GM12878 (cell line): ENCODE measurements around the gene RRP36. TPM values are rescaled to one million over a fixed set of nuclear protein-coding genes. Genes with fewer than 3 reads are reported as not detected.

Experiments
- ATAC-seq: fragments of 200-7000 bp; cut with Tn5 transposase; 3 replicates; pipeline ENCODE4 v1.9.1; 2020; ENCODE audit warnings: mild to moderate bottlenecking, moderate library complexity
- BruUV-seq: library from RNA; stranded (reverse); fragments of 400-500 nt; replicated peaks from 2 replicates; lab custom pipeline; 2021; lab: Mats Ljungman, UMichigan
- CTCF ChIA-PET: fragments of 300-600 bp; sonication (Branson Sonifier 250); formaldehyde crosslinking; extraction: SDS; loops from one replicate; lab custom pipeline; 2021; ENCODE audit warnings: inconsistent platforms; lab: Yijun Ruan, JAX
- POLR2A ChIA-PET: fragments of 350-600 bp; formaldehyde crosslinking; extraction: SDS; loops from one replicate; lab custom pipeline; 2021; ENCODE audit warnings: inconsistent platforms; lab: Charles Lee
- RAD21 ChIA-PET: fragments of 300-600 bp; sonication (Branson Sonifier 250); formaldehyde crosslinking; loops from one replicate; lab custom pipeline; 2023; ENCODE audit warnings: antibody characterized with exemption; ENCODE audit not compliant: unreplicated experiment; lab: Charles Lee
- SMC1A ChIA-PET: fragments of 300-600 bp; sonication (Branson Sonifier 250); formaldehyde crosslinking; loops from one replicate; lab custom pipeline; 2023; ENCODE audit not compliant: unreplicated experiment, uncharacterized antibody; lab: Charles Lee
- DNase-seq: peaks from one replicate; pipeline ENCODE4 v3.0.0-alpha.2; 2011; ENCODE audit warnings: low read depth, low spot score
- FAIRE-seq: peaks from 3 replicates; lab custom pipeline; 2011; peaks lifted over from hg19 to GRCh38; lab: Jason Lieb, UNC
- H2AFZ ChIP-seq: 2 replicates; pipeline ENCODE4 v1.6.0; 2011; ENCODE audit warnings: low read depth, low read length, control low read depth; ENCODE audit not compliant: control insufficient read depth
- H3K27ac ChIP-seq: 2 replicates; pipeline ENCODE4 v1.5.1; 2011; ENCODE audit warnings: control low read depth; ENCODE audit not compliant: control insufficient read depth, insufficient read depth
- H3K27me3 ChIP-seq, 2 experiments: replicated peaks in 1 of 2; 2 replicates each; pipeline versions ENCODE4 v1.6.0 to v1.6.1; 2011; ENCODE audit warnings: low read length in 1 of 2; ENCODE audit not compliant: control insufficient read depth in 2 of 2, insufficient read depth in 2 of 2
- H3K36me3 ChIP-seq, 2 experiments: 2 replicates each; pipeline ENCODE4 v1.5.1; 2011; ENCODE audit warnings: low read length in 1 of 2; ENCODE audit not compliant: control insufficient read depth in 2 of 2, insufficient read depth in 2 of 2
- H3K4me1 ChIP-seq: 2 replicates; pipeline ENCODE4 v1.6.1; 2011; ENCODE audit warnings: mild to moderate bottlenecking, low read length, moderate library complexity, mixed read lengths; ENCODE audit not compliant: control insufficient read depth, insufficient read depth
- H3K4me2 ChIP-seq: 2 replicates; pipeline ENCODE4 v1.6.0; 2011; ENCODE audit warnings: control low read depth; ENCODE audit not compliant: control insufficient read depth, insufficient read depth
- H3K4me3 ChIP-seq: fragments of 200-600 bp; sonication (generic); 2 replicates; pipeline ENCODE4 v1.5.1; 2016
- H3K79me2 ChIP-seq: 2 replicates; pipeline ENCODE4 v1.6.0; 2011; ENCODE audit warnings: low read length; ENCODE audit not compliant: control insufficient read depth, insufficient read depth
- H3K9ac ChIP-seq: 2 replicates; pipeline ENCODE4 v1.8.0; 2011; ENCODE audit warnings: low read length, control low read depth, mixed read lengths; ENCODE audit not compliant: control insufficient read depth, insufficient read depth
- H3K9me3 ChIP-seq: replicated peaks from 3 replicates; pipeline ENCODE4 v1.5.1; 2011; ENCODE audit warnings: mild to moderate bottlenecking, low read length; ENCODE audit not compliant: control insufficient read depth, insufficient read depth
- H4K20me1 ChIP-seq: 2 replicates; pipeline ENCODE4 v1.6.0; 2011; ENCODE audit not compliant: control insufficient read depth, insufficient read depth
- ASH2L ChIP-seq: fragments of 300-600, 200-600 bp; sonication (generic); IDR thresholded peaks from 2 replicates; pipeline ENCODE4 v1.6.1; 2017; ENCODE audit warnings: low read depth, mild to moderate bottlenecking, borderline replicate concordance
- ESRRA ChIP-seq: IDR thresholded peaks from 2 replicates; pipeline ENCODE4 v1.6.1; 2012; ENCODE audit warnings: mild to moderate bottlenecking, low read length, improper control_type of control experiment
- JUND ChIP-seq: IDR thresholded peaks from 2 replicates; pipeline ENCODE4 v1.6.1; 2012; ENCODE audit warnings: low read depth, mild to moderate bottlenecking, low read length, improper control_type of control experiment, moderate library complexity
- NBN ChIP-seq: fragments of 450-650 bp; IDR thresholded peaks from 2 replicates; pipeline ENCODE4 v1.6.1; 2016
- NRF1 ChIP-seq: conservative IDR thresholded peaks from 2 replicates; pipeline ENCODE4 v1.6.1; 2011; ENCODE audit warnings: mild to moderate bottlenecking, low read depth, low read length, improper control_type of control experiment
- POLR2AphosphoS2 ChIP-seq: IDR thresholded peaks from 2 replicates; pipeline ENCODE4 v1.6.1; 2011; ENCODE audit warnings: low read depth, mild to moderate bottlenecking, low read length, improper control_type of control experiment, moderate library complexity
- SMAD1 ChIP-seq: fragments of 450-650 bp; IDR thresholded peaks from 2 replicates; pipeline ENCODE4 v1.6.1; 2018; ENCODE audit warnings: mild to moderate bottlenecking, low read depth; ENCODE audit not compliant: partially characterized antibody
- SP1 ChIP-seq: IDR thresholded peaks from one replicate; pipeline ENCODE4 v1.6.1; 2011; ENCODE audit warnings: low read depth, low read length
- TBL1XR1 ChIP-seq: IDR thresholded peaks from 2 replicates; pipeline ENCODE4 v1.6.1; 2012; ENCODE audit warnings: low read depth, low read length, improper control_type of control experiment
- ZBTB11 ChIP-seq: fragments of 450-650 bp; formaldehyde crosslinking; IDR thresholded peaks from 2 replicates; pipeline ENCODE4 v1.5.0; 2022; ENCODE audit warnings: mild to moderate bottlenecking, missing genetic modification characterization
- ZNF687 ChIP-seq: fragments of 450-650 bp; IDR thresholded peaks from 2 replicates; pipeline ENCODE4 v1.6.1; 2017; ENCODE audit warnings: mild to moderate bottlenecking, moderate library complexity
- WGBS: methylation state at CpG from one replicate; pipeline ENCODE4 v1.1.6; 2016; ENCODE audit warnings: low lambda C conversion rate; ENCODE audit not compliant: insufficient replicate concordance, insufficient coverage; ENCODE audit errors: missing lambda C conversion rate; 5-methylcytosine and 5-hydroxymethylcytosine counted together
- in situ Hi-C: fragments of 300-500 bp; cut with MboI; formaldehyde crosslinking; loops from 9 replicates; pipeline ENCODE4 v1.14.3; 2018; ENCODE audit warnings: mixed read lengths
- intact Hi-C: fragments of 100-400 bp; cut with micrococcal nuclease; formaldehyde crosslinking; loops from one replicate; pipeline ENCODE4 v1.14.2; 2022; ENCODE audit not compliant: unreplicated experiment
- polyA plus RNA-seq, 11 experiments: library from polyadenylated mRNA; depleted of rRNA in 4 of 11; unstranded in 6 of 11; stranded (reverse) in 5 of 11; fragments of >200 nt; fragmentation: Nextera tagmentation in 4 of 11; fragmentation: Illumina TruSeq in 1 of 11; extraction: Ambion mirVana in 4 of 11; extraction: Trizol in 1 of 11; gene quantifications; 1 replicate in 1 of 11; 2 replicates in 10 of 11; pipeline versions ENCODE4 v1.2.1 to v1.2.3, GENCODE V29; 2011 to 2016; ENCODE audit warnings: inconsistent platforms in 2 of 11, missing spikeins in 2 of 11, low read depth in 1 of 11
- total RNA-seq, 4 experiments: library from RNA; depleted of rRNA in 3 of 4; stranded (reverse); fragments of >200 nt in 3 of 4; fragmentation: Illumina TruSeq in 1 of 4; extraction: Trizol in 1 of 4; gene quantifications; 2 replicates each; pipeline versions ENCODE4 v1.2.1 to v1.2.3, GENCODE V29; 2013 to 2021
- TF ChIP-seq, protein P1 (sequence below): fragments of 450-650 bp; IDR thresholded peaks from 2 replicates; pipeline ENCODE4 v1.6.1; 2017; ENCODE audit warnings: mild to moderate bottlenecking, low read depth, inconsistent platforms; ENCODE audit not compliant: poor library complexity, severe bottlenecking

Gene RRP36
- total and polyA plus RNA-seq, 10 of the 15 experiments (the other 5 are each of a cell fraction or from before 2014, with no cell fraction given) = 17.6 to 101 (median 69.7) TPM

GRCh38 chr6:42988486-42989020 is 32.9 kb upstream of the RRP36 start (continued):
- TF ChIP-seq ZNF687 (no peak), ESRRA (no peak), ASH2L (no peak), NBN (no peak)
- TF ChIP-seq, protein P1, sequence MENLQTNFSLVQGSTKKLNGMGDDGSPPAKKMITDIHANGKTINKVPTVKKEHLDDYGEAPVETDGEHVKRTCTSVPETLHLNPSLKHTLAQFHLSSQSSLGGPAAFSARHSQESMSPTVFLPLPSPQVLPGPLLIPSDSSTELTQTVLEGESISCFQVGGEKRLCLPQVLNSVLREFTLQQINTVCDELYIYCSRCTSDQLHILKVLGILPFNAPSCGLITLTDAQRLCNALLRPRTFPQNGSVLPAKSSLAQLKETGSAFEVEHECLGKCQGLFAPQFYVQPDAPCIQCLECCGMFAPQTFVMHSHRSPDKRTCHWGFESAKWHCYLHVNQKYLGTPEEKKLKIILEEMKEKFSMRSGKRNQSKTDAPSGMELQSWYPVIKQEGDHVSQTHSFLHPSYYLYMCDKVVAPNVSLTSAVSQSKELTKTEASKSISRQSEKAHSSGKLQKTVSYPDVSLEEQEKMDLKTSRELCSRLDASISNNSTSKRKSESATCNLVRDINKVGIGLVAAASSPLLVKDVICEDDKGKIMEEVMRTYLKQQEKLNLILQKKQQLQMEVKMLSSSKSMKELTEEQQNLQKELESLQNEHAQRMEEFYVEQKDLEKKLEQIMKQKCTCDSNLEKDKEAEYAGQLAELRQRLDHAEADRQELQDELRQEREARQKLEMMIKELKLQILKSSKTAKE = no peak
- TF ChIP-seq, all 136 proteins: peak for 0

GRCh38 chr6:42989923-42990322 is 31.5 kb upstream of the RRP36 start:
- H3K4me3 ChIP-seq = no peak overlapping the region
- no peak for FAIRE-seq
- no peak overlapping the region for H3K27ac ChIP-seq
- TF ChIP-seq POLR2AphosphoS2 (no peak), TBL1XR1 (no peak), JUND (no peak), ZBTB11 (CRISPR knock-in tag) (no peak), SMAD1 (no peak), NRF1 (no peak), SP1 (no peak)
- no peaks in the 10 kb centered on the region for H3K27me3 ChIP-seq
- ChIA-PET SMC1A (interaction anchor here (0.5 to 1.7 kb wide), 2 partner anchors 13 to 81 kb away, joined by 3 to 4 read pairs; no protein-coding TSS in a partner anchor), RAD21 (interaction anchor here (1.5 kb wide), 1 partner anchor 9 kb away, joined by 3 read pairs; no protein-coding TSS in a partner anchor), CTCF (no interaction called here), POLR2A (interaction anchor here (0.7 kb wide), 2 partner anchors 52 to 132 kb away, joined by 5 to 6 read pairs; no protein-coding TSS in a partner anchor)
- no peak for DNase-seq
- H4K20me1 ChIP-seq = no peaks in the 10 kb centered on the region
- H3K9ac ChIP-seq = no peak overlapping the region
- no peak overlapping the region for H2AFZ ChIP-seq
- WGBS = 69% methylated on average over 5 of the region's 5 CpGs
- no peak overlapping the region for H3K4me2 ChIP-seq
- H3K79me2 ChIP-seq = peaks cover 11% of the 10 kb centered on the region
- intact Hi-C loops = no loop called here
- no peak for ATAC-seq
- in situ Hi-C loops = no loop called here
- no TSS peak for BruUV-seq
- no peaks in the 10 kb centered on the region for H3K9me3 ChIP-seq
- peaks cover 2 to 8% of the 10 kb centered on the region in 2 experiments; a peak in 2 of 4 replicates for H3K36me3 ChIP-seq
- peaks cover 13% of the 10 kb centered on the region for H3K4me1 ChIP-seq
